HEK293 (cell line): ENCODE measurements around the gene LANCL2.

Experiments
- CTCF ChIP-seq: fragments of 450-650 bp; formaldehyde crosslinking; IDR thresholded peaks from 2 replicates; pipeline ENCODE4 v1.5.1; 2016; ENCODE audit warnings: missing biosample characterization, missing genetic modification characterization
- KLF16 ChIP-seq: fragments of 450-650 bp; formaldehyde crosslinking; IDR thresholded peaks from 2 replicates; pipeline ENCODE4 v1.5.1; 2017; ENCODE audit warnings: missing biosample characterization, missing genetic modification characterization
- REST ChIP-seq: fragments of 450-650 bp; formaldehyde crosslinking; IDR thresholded peaks from 2 replicates; pipeline ENCODE4 v1.5.1; 2016; ENCODE audit warnings: missing biosample characterization, missing genetic modification characterization
- TCF7L2 ChIP-seq: IDR thresholded peaks from 2 replicates; pipeline ENCODE4 v1.6.1; 2011; ENCODE audit warnings: low read depth, mild to moderate bottlenecking, inconsistent platforms, low read length, moderate library complexity, borderline replicate concordance
- ZNF10 ChIP-seq: fragments of 450-650 bp; formaldehyde crosslinking; IDR thresholded peaks from 2 replicates; pipeline ENCODE4 v1.5.1; 2017; ENCODE audit warnings: missing biosample characterization, missing genetic modification characterization
- ZNF202 ChIP-seq: fragments of 450-650 bp; formaldehyde crosslinking; IDR thresholded peaks from 2 replicates; pipeline ENCODE4 v1.5.1; 2016; ENCODE audit warnings: missing biosample characterization, missing genetic modification characterization, borderline replicate concordance
- ZNF416 ChIP-seq: fragments of 450-650 bp; formaldehyde crosslinking; IDR thresholded peaks from 2 replicates; pipeline ENCODE4 v1.5.1; 2016; ENCODE audit warnings: missing biosample characterization, missing genetic modification characterization
- ZNF561 ChIP-seq: fragments of 450-650 bp; IDR thresholded peaks from 2 replicates; pipeline ENCODE4 v1.5.1; 2018; ENCODE audit warnings: missing biosample characterization, missing genetic modification characterization, borderline replicate concordance
- TF ChIP-seq, protein P1 (sequence below): fragments of 450-650 bp; formaldehyde crosslinking; IDR thresholded peaks from 2 replicates; pipeline ENCODE4 v1.5.1; 2016; ENCODE audit warnings: missing biosample characterization, missing genetic modification characterization

- TF ChIP-seq TCF7L2 (no peak), CTCF (tag by site-specific recombination) (no peak), REST (tag by site-specific recombination) (no peak), ZNF561 (tag by site-specific recombination) (no peak), ZNF10 (tag by site-specific recombination) (no peak), ZNF202 (tag by site-specific recombination) (no peak), ZNF416 (no peak), KLF16 (tag by site-specific recombination) (no peak)
- TF ChIP-seq, protein P1, sequence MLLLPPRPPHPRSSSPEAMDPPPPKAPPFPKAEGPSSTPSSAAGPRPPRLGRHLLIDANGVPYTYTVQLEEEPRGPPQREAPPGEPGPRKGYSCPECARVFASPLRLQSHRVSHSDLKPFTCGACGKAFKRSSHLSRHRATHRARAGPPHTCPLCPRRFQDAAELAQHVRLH (tag by site-specific recombination), result no peak
Observed at GRCh38 chr7:55476852-55477780, 112.0 kb downstream of the LANCL2 start.
